HG02642 (cell line): Measurements from ENCODE around the gene AMDHD1.
"Not testable (repeated sequence)": the region's sequence is repeated elsewhere in the genome, so short reads cannot be mapped to it uniquely, and the experiment has no call there.

Source experiments
- ATAC-seq: cut with Tn5 transposase; IDR thresholded peaks from one replicate; pipeline ENCODE4 v1.9.1; 2021; ENCODE audit warnings: mild to moderate bottlenecking; ENCODE audit not compliant: unreplicated experiment, poor library complexity

AMDHD1 gene

GRCh38 chr12:95960241-95960640 is 17.1 kb downstream of the AMDHD1 start:
- no peak for ATAC-seq

GRCh38 chr12:95962222-95962621 is 19.1 kb downstream of the AMDHD1 start:
- ATAC-seq, result no peak

GRCh38 chr12:95963096-95963495 is 20.0 kb downstream of the AMDHD1 start:
- ATAC-seq, result no peak

- no peak for ATAC-seq
Observed at GRCh38 chr12:95966287-95966870, 23.2 kb downstream of the AMDHD1 start.

GRCh38 chr12:95967301-95967700 is 24.2 kb downstream of the AMDHD1 start:
- no peak for ATAC-seq

GRCh38 chr12:95969116-95969515 is 26.0 kb downstream of the AMDHD1 start:
- not testable (repeated sequence) for ATAC-seq

GRCh38 chr12:95970905-95971304 is 27.8 kb downstream of the AMDHD1 start:
- ATAC-seq, result no peak

- ATAC-seq, result no peak
Observed at GRCh38 chr12:95972832-95973456, 29.8 kb downstream of the AMDHD1 start.

GRCh38 chr12:95974358-95974757 is 31.2 kb downstream of the AMDHD1 start:
- ATAC-seq, result no peak

- ATAC-seq, result no peak
Observed at GRCh38 chr12:95975491-95975890, 32.4 kb downstream of the AMDHD1 start.

GRCh38 chr12:95976416-95976832 is 33.3 kb downstream of the AMDHD1 start:
- ATAC-seq, result no peak

GRCh38 chr12:95977764-95978305 is 34.7 kb downstream of the AMDHD1 start:
- no peak for ATAC-seq

GRCh38 chr12:95978351-95978750 is 35.2 kb downstream of the AMDHD1 start:
- no peak for ATAC-seq

- ATAC-seq, result no peak
Observed at GRCh38 chr12:95978774-95979173, 35.6 kb downstream of the AMDHD1 start.

- ATAC-seq, result no peak
Observed at GRCh38 chr12:95980437-95980836, 37.3 kb downstream of the AMDHD1 start.

GRCh38 chr12:95982602-95983001 is 39.5 kb downstream of the AMDHD1 start:
- no peak for ATAC-seq

- no peak for ATAC-seq
Observed at GRCh38 chr12:95984682-95985081, 41.6 kb downstream of the AMDHD1 start.

- no peak for ATAC-seq
Observed at GRCh38 chr12:95986635-95987570, 43.8 kb downstream of the AMDHD1 start.

- ATAC-seq, result no peak
Observed at GRCh38 chr12:95988506-95989275, 45.6 kb downstream of the AMDHD1 start.

- no peak for ATAC-seq
Observed at GRCh38 chr12:95989504-95990123, 46.5 kb downstream of the AMDHD1 start.
